Right ventricle myocardium superior (tissue), 1 donor: ENCODE results near the gene EPHB1. TPM values are rescaled to one million over a fixed set of nuclear protein-coding genes. Genes with fewer than 3 reads are reported as not detected.
A peak's percentile ranks its signal among the peaks of the same experiment; 100 is the strongest.

Source experiments
- ATAC-seq: fragments of 200-7000 bp; cut with Tn5 transposase; one replicate; pipeline ENCODE4 v1.9.1; 2020; ENCODE audit warnings: mild to moderate bottlenecking; ENCODE audit not compliant: poor library complexity
- DNase-seq: peaks from one replicate; pipeline ENCODE4 v3.0.0-alpha.2; 2020
- intact Hi-C: fragments of 100-400 bp; cut with DNase I; formaldehyde crosslinking; loops from one replicate; pipeline ENCODE4 v1.11.2; 2022
- total RNA-seq: library from RNA; stranded (reverse); fragmentation: NEBNext Ultra II Directional; extraction: Animal tissue kit (Norgen Biotek cat#: 25700); gene quantifications from one replicate; pipeline ENCODE4 v1.2.1, GENCODE V29; 2021
- donor health status: DM: no; HTN: yes; CAD: no; lungs with severe emphysema.

The EPHB1 gene
- total RNA-seq, 1 donor from 2014 or later, result 1.1 TPM

- no peak for DNase-seq
- intact Hi-C loops, result no loop called here
- no peak for ATAC-seq
Observed at GRCh38 chr3:135172191-135172869, 377.3 kb downstream of the EPHB1 start.

DNA sequence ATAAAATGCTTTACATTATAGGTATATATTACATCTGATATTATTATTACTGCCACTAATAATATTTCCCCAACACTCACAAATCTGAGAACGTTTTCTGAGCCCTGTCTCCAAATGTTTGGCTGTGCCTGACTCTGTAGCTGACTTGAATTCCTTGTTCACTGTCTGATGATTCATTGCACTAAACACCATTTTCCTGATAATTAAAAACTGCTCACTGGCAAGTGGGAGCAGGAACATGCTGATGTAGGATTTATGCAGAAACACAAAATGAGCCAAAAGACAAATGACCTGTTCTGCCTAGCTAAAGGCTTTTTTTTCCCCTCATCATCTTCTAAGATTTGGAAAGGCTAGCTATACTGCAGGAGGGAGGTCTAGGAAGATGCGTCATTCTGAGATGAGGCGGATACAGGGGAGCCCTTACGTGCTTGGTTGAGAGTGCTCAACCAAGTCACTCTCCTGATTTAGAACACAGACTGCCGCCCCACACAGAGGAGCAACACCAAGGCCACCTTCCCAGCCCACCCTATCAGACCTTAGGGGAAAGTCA lies 380.7 kb downstream of the EPHB1 start:
- ATAC-seq (no peak), DNase-seq (no peak)
- intact Hi-C loops, result no loop called here

- no peak for DNase-seq
- intact Hi-C loops, result no loop called here
- ATAC-seq, result no peak
Observed at GRCh38 chr3:135176881-135177280, 381.8 kb downstream of the EPHB1 start.

- DNase-seq (no peak), ATAC-seq (no peak)
- intact Hi-C loops, result no loop called here
Observed at GRCh38 chr3:135178566-135178965, 383.5 kb downstream of the EPHB1 start.

GRCh38 chr3:135181408-135181807 lies 386.3 kb downstream of the EPHB1 start:
- ATAC-seq, result no peak
- no peak for DNase-seq
- intact Hi-C loops, result no loop called here

DNA sequence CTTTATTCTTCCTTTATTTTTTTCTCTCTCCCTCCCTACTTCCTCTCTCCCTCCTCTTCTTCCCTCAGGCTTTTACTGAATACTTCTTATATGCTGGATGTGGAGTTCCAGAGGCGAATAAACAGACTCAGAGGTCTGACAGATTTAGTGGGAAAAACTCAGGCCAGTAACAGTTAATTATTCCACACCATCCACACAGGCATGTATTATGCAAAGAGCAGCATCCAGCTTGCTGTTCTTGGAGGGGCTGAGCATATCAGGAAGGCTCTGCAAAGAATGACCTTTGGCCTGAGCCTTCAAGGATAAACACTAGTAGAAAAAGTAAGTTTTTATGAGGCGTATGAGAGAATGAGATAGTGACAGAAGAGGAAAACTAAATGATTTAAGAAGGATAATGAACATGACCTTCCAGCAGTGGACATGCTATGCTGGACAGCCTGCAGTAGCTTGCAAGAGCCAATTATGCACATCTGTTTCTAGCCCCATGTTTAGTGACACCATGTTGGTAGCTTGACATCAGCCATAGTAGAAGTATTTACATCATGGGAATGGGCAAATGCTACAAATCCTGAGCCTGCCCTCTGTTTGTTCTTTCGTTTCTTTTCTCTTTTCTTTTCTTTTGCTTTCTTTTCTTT lies 387.4 kb downstream of the EPHB1 start:
- no peak for ATAC-seq
- no peak for DNase-seq
- intact Hi-C loops, result no loop called here

DNA sequence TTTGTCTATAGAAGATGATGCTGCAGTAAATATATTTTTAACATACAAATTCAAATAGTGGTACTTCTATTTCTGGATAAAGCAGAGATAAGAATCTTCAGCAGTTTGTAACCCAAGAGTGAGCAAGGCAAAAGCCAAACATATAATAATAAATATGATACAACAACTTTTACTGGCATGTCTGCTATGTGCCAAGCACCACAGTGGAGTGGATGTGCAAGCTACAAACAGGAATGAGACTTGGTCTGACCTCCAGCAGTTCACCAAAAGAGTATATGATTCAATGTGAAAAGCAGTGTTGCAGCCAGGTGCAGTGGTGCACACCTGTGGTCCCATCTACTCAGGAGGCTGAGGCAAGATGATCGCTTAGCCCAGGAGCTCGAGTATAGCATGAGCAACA lies 395.6 kb downstream of the EPHB1 start:
- no peak for DNase-seq
- ATAC-seq, result no peak
- intact Hi-C loops, result no loop called here

GRCh38 chr3:135191708-135192107 lies 396.6 kb downstream of the EPHB1 start:
- intact Hi-C loops, result no loop called here
- DNase-seq (no peak), ATAC-seq (no peak)

DNA sequence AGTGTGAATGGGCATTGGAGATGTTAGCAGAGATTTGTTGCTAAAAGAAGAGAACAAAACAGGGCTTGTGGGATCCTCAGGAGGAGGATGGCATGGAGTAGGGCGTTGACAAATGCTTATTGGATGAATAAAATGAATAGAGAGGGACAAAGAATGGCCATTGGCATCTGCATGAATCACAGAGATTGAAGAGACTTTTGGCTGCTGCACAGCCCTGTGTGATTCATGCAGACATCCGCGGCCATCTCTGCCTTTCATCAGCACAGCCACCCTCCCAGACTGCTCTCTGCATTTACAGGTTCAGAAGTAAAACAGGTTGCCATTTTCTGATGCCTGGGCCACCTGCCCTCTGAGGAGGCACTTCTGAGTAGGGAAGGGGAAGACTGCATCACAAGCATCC lies 397.9 kb downstream of the EPHB1 start:
- ATAC-seq (no peak), DNase-seq (no peak)
- intact Hi-C loops, result no loop called here

- ATAC-seq, result no peak
Observed at GRCh38 chr3:135197246-135197645, 402.2 kb downstream of the EPHB1 start.

GRCh38 chr3:135197856-135198255 lies 402.8 kb downstream of the EPHB1 start:
- no peak for ATAC-seq
- no peak for DNase-seq
- intact Hi-C loops, result no loop called here

More at GRCh38 chr3:135197246-135197645, 402.2 kb downstream of the EPHB1 start:
- no peak for DNase-seq
- intact Hi-C loops, result no loop called here

GRCh38 chr3:135199137-135199536 lies 404.1 kb downstream of the EPHB1 start:
- no peak for ATAC-seq
- intact Hi-C loops, result no loop called here
- DNase-seq, result no peak

GRCh38 chr3:135203026-135203425 lies 408.0 kb downstream of the EPHB1 start:
- DNase-seq (no peak), ATAC-seq (no peak)
- intact Hi-C loops, result no loop called here

- ATAC-seq (no peak), DNase-seq (no peak)
- intact Hi-C loops, result no loop called here
Observed at GRCh38 chr3:135213213-135213612, 418.2 kb downstream of the EPHB1 start.

GRCh38 chr3:135213822-135214221 lies 418.8 kb downstream of the EPHB1 start:
- peak; percentile 22 for ATAC-seq
- intact Hi-C loops, result no loop called here
- no peak for DNase-seq

DNA sequence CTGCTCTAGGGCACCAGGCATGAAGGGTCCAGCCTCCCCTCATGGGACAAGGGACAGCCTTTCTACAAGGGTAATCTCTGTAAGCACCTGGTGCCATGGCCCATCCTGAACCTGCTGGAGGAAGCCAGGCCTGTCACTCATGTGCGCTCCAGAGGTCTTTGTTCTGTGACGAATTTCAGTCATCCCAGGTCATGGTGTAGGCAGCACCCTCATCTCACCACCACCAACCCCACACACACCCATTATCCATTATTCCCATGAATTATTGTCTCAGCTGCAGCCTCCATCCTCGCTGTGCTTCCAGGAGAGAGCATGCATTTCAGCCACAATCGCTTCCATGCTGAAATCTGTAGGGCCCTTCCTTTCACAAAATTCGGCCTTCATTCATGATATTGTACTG lies 419.3 kb downstream of the EPHB1 start:
- no peak for ATAC-seq
- intact Hi-C loops, result no loop called here
- DNase-seq, result no peak

DNA sequence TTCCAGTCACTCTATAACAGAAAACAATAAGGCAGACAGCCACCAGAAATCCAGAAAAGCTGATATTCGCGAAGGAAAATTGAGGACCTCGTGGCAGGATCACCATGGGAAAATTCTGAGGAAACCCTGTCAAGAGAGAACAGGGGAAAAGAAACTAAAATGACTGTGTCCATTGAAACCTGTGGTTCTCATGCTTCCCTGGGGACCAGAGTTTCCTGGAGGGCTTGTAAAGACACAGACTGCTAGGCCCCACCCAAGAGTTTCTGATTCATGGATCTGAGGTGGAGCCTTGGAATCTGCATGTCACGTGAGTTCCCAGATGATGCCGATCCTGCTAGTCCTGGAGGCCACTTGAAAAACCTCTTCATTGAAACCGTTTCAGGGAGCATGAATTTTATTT lies 420.5 kb downstream of the EPHB1 start:
- intact Hi-C loops, result no loop called here
- DNase-seq, result no peak
- no peak for ATAC-seq

DNA sequence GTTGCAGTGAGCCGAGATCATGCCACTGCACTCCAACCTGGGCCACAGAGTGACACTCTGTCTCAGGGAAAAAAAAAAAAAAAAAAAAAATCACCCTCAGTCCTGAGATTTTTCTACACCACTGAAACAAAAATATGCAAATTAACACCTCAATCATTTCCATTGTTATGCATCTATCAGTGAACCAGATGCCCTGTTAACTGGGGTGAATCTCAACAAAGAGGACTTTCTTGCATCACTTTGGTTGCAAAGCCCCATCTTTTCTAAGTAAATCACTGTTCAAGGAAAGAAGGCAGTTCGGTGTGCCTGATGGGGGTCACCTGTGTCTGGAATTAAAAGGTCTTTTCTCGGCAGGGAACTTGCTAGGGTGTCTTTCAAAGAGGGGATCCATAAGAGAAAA lies 421.6 kb downstream of the EPHB1 start:
- DNase-seq (no peak), ATAC-seq (no peak)
- intact Hi-C loops, result no loop called here

GRCh38 chr3:135217730-135218129 lies 422.7 kb downstream of the EPHB1 start:
- DNase-seq, result no peak
- no peak for ATAC-seq
- intact Hi-C loops, result no loop called here

DNA sequence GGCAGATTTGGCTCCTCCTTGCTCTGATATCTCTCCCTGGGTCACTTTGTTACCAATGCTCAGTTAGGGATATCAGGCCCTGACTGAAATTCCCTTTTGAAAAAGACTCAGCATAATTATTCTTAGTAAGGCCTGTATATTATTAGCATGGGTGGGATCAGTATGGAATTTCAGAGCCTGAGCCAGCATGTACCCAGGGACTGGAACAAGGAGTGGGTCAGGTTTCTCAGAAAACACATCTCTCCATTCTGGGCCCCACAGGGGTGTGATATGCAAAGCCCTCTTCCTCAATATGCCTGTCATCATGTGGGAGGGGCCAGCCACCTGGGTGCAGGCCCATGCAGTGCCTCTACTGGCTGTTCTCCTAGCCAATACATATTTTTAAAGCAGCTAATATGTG lies 423.2 kb downstream of the EPHB1 start:
- no peak for ATAC-seq
- intact Hi-C loops, result no loop called here
- DNase-seq, result no peak
